Endodermal cell (in vitro differentiated cells): ENCODE measurements around the gene BCKDHB. TPM values are rescaled to one million over a fixed set of nuclear protein-coding genes. Genes with fewer than 3 reads are reported as not detected.

Experiments used
- DNase-seq: peaks from one replicate; pipeline ENCODE4 v3.0.0-alpha.2; 2017
- H3K27ac ChIP-seq: 2 replicates; pipeline ENCODE4 v1.5.1; 2013; ENCODE audit warnings: mild to moderate bottlenecking, low read depth, low read length, moderate library complexity
- H3K27me3 ChIP-seq: 2 replicates; pipeline ENCODE4 v1.6.1; 2013; ENCODE audit warnings: mild to moderate bottlenecking, low read length, moderate library complexity; ENCODE audit not compliant: insufficient read depth, control insufficient read depth, poor library complexity, severe bottlenecking
- H3K36me3 ChIP-seq: 2 replicates; pipeline ENCODE4 v1.7.0; 2013; ENCODE audit warnings: mild to moderate bottlenecking, low read length, moderate library complexity; ENCODE audit not compliant: control insufficient read depth, insufficient read depth
- H3K4me1 ChIP-seq: one replicate; pipeline ENCODE4 v1.7.0; 2013; ENCODE audit warnings: low read length; ENCODE audit not compliant: control insufficient read depth, insufficient read depth
- H3K4me3 ChIP-seq: 2 replicates; pipeline ENCODE4 v1.5.1; 2013; ENCODE audit warnings: mild to moderate bottlenecking, low read length, moderate library complexity
- H3K9ac ChIP-seq: 2 replicates; pipeline ENCODE4 v1.6.1; 2013; ENCODE audit warnings: mild to moderate bottlenecking, low read length, moderate library complexity; ENCODE audit not compliant: poor library complexity, severe bottlenecking; ENCODE audit errors: extremely low read depth
- H3K9me3 ChIP-seq: 2 replicates; pipeline ENCODE4 v1.6.1; 2013; ENCODE audit warnings: mild to moderate bottlenecking, low read length, moderate library complexity; ENCODE audit not compliant: control insufficient read depth
- H3K27ac Mint-ChIP-seq: 2 replicates; pipeline ENCODE4 v1.8.0; 2020; ENCODE audit warnings: mixed read lengths
- H3K27me3 Mint-ChIP-seq: 2 replicates; pipeline ENCODE4 v1.8.0; 2021; ENCODE audit warnings: mild to moderate bottlenecking, mixed read lengths; ENCODE audit not compliant: insufficient read depth
- H3K36me3 Mint-ChIP-seq: 2 replicates; pipeline ENCODE4 v1.8.0; 2020; ENCODE audit warnings: low read depth, mixed read lengths
- H3K4me1 Mint-ChIP-seq: 2 replicates; pipeline ENCODE4 v1.8.0; 2020; ENCODE audit warnings: mixed read lengths
- H3K4me3 Mint-ChIP-seq: 2 replicates; pipeline ENCODE4 v1.8.0; 2020; ENCODE audit warnings: mild to moderate bottlenecking, moderate library complexity, mixed read lengths
- H3K9me3 Mint-ChIP-seq: 2 replicates; pipeline ENCODE4 v1.8.0; 2020; ENCODE audit warnings: mild to moderate bottlenecking, mixed read lengths
- WGBS, 2 experiments: methylation state at CpG; one replicate each; pipeline versions ENCODE4 v1.1.5 to v1.1.7; 2013; ENCODE audit warnings: missing lambda C conversion rate in 2 of 2, mixed read lengths in 1 of 2; ENCODE audit not compliant: insufficient coverage in 1 of 2, insufficient read length in 1 of 2; 5-methylcytosine and 5-hydroxymethylcytosine counted together
- total RNA-seq, 2 donors: library from RNA; stranded (reverse); fragmentation: NEBNext Ultra II Directional in 1 of 2; extraction: Animal tissue kit (Norgen Biotek cat#: 25700) in 1 of 2; gene quantifications; 2 replicates in 1 of 2; 3 replicates in 1 of 2; pipeline ENCODE4 v1.2.1, GENCODE V29; 2021
- TF ChIP-seq, protein P1 (sequence below): fragments of 200-600 bp; sonication (generic); conservative IDR thresholded peaks from 2 replicates; pipeline ENCODE4 v1.5.0; 2021; ENCODE audit warnings: antibody characterized with exemption, mild to moderate bottlenecking

BCKDHB gene
- total RNA-seq, 2 donors from 2014 or later, result 35.1 to 36.4 TPM

DNA sequence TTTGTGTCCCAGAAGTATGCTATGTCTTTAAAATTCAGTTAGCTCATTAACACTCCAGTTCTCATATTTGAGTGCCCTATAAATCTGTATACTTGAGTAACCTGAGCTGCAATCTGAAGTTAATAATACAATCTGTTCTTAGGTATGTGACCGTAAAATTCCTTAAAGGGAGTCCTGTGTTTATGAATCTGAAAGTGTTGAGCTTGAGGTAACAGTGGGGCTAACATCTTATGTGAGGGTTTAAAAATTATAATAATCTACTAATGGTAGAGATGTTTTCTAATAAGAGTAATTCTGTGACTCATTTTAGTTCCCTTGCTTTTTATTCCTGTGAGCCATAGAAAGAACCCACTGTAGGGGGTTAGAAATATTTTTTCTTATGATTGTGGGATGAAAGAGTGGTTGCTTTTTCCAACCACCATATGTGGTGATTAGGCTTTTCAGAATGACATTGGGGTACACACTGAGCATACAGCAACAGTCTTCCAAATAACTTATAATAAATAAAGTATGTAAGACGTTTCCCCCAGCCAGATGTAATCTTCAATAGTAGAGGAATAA lies 121.2 kb downstream of the BCKDHB start:
- Mint-ChIP-seq H3K27ac (no peak overlapping the region), H3K27me3 (no peaks in the 10 kb centered on the region), H3K36me3 (peaks cover 13% of the 10 kb centered on the region), H3K4me1 (peaks cover 15% of the 10 kb centered on the region), H3K9me3 (no peaks in the 10 kb centered on the region), H3K4me3 (no peak overlapping the region)
- 96 to 100% methylated on average over 1 to 2 of the region's 2 CpGs for WGBS, 2 experiments
- no peaks in the 10 kb centered on the region for H3K27me3 ChIP-seq
- H3K27ac ChIP-seq, result no peak overlapping the region
- no peak for DNase-seq
- TF ChIP-seq, protein P1, sequence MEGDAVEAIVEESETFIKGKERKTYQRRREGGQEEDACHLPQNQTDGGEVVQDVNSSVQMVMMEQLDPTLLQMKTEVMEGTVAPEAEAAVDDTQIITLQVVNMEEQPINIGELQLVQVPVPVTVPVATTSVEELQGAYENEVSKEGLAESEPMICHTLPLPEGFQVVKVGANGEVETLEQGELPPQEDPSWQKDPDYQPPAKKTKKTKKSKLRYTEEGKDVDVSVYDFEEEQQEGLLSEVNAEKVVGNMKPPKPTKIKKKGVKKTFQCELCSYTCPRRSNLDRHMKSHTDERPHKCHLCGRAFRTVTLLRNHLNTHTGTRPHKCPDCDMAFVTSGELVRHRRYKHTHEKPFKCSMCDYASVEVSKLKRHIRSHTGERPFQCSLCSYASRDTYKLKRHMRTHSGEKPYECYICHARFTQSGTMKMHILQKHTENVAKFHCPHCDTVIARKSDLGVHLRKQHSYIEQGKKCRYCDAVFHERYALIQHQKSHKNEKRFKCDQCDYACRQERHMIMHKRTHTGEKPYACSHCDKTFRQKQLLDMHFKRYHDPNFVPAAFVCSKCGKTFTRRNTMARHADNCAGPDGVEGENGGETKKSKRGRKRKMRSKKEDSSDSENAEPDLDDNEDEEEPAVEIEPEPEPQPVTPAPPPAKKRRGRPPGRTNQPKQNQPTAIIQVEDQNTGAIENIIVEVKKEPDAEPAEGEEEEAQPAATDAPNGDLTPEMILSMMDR, result no peak
- H3K4me3 ChIP-seq, result no peak overlapping the region
- H3K9me3 ChIP-seq, result no peaks in the 10 kb centered on the region
- H3K36me3 ChIP-seq, result peaks cover 4% of the 10 kb centered on the region
- H3K4me1 ChIP-seq, result no peaks in the 10 kb centered on the region
- no peak overlapping the region for H3K9ac ChIP-seq

DNA sequence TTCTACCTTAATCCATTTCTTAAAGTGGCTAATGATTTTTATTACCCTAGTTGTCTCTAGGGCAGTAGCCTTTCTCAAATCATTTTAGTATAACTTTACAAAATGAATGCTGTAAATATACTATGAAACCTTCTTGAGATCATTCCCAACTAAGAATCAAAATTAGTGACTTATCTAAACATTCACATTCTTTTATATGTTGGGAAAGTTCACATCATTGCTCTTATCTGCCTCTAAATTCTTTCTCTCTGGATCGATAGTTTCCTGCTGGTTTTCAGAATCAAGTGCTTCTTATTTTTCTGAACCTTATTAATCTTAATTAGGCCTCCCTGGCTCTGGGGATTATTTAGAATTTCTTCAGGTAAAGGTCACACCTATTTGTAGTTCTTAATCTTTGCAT lies 126.8 kb downstream of the BCKDHB start:
- 96 to 100% methylated on average over 1 of the region's 1 CpG for WGBS, 2 experiments
- Histone ChIP-seq H3K36me3 (peaks cover 7% of the 10 kb centered on the region), H3K9me3 (no peaks in the 10 kb centered on the region), H3K27me3 (no peaks in the 10 kb centered on the region), H3K4me3 (no peak overlapping the region), H3K9ac (no peak overlapping the region), H3K4me1 (no peaks in the 10 kb centered on the region), H3K27ac (no peak overlapping the region)
- H3K4me3 Mint-ChIP-seq, result no peak overlapping the region
- TF ChIP-seq, protein P1, result no peak
- H3K27ac Mint-ChIP-seq, result no peak overlapping the region
- DNase-seq, result no peak
- no peaks in the 10 kb centered on the region for H3K27me3 Mint-ChIP-seq
- peaks cover 4% of the 10 kb centered on the region for H3K9me3 Mint-ChIP-seq
- H3K36me3 Mint-ChIP-seq, result peaks cover 10% of the 10 kb centered on the region
- peaks cover 8% of the 10 kb centered on the region for H3K4me1 Mint-ChIP-seq

DNA sequence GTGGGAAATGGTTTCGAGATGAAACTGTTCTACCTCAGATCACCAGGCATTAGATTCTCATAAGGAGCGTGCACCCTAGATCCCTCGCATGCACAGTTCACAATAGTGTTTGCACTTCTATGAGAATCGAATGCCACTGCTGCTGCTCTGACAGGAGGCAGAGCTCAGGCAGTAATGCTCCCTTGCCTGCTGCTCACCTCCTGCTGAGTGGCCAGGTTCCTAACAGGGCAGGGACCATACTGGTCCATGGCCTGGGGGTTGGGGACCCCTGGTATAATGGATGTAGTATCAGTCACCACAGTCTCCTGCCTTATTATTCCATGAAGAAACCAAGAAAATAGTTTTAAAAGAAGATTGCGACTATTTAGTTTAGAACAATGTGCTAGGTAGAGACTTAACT lies 127.5 kb downstream of the BCKDHB start:
- Mint-ChIP-seq H3K9me3 (peaks cover 9% of the 10 kb centered on the region), H3K4me1 (peaks cover 8% of the 10 kb centered on the region), H3K36me3 (peaks cover 13% of the 10 kb centered on the region), H3K27me3 (no peaks in the 10 kb centered on the region), H3K27ac (no peak overlapping the region), H3K4me3 (no peak overlapping the region)
- Histone ChIP-seq H3K27me3 (no peaks in the 10 kb centered on the region), H3K4me3 (no peak overlapping the region), H3K27ac (no peak overlapping the region), H3K4me1 (no peaks in the 10 kb centered on the region), H3K36me3 (peaks cover 7% of the 10 kb centered on the region), H3K9me3 (no peaks in the 10 kb centered on the region), H3K9ac (no peak overlapping the region)
- DNase-seq, result no peak
- WGBS, 2 experiments, result 89 to 90% methylated on average over 4 to 5 of the region's 5 CpGs
- TF ChIP-seq, protein P1, result no peak
